ENCODE results near the gene ZC2HC1C.

DNA sequence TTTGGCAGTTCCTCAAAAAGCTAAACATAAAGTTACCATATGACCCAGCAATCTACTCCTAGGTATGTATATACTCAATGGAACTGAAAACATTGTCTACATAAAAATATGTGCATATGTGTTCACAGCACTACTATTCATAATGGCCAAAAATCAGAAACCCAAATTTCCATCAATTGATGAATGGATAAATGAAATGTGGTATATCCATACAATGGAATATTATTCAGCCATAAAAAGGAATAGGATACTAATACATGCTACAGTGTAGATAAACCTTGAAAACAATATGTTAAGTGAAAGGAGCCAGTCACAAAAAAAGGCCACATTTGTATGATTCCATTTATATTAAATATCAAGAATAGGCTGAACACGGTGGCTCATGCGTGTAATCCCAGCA is 9.0 kb upstream of the ZC2HC1C start:
- TF ChIP-seq, protein P1, sequence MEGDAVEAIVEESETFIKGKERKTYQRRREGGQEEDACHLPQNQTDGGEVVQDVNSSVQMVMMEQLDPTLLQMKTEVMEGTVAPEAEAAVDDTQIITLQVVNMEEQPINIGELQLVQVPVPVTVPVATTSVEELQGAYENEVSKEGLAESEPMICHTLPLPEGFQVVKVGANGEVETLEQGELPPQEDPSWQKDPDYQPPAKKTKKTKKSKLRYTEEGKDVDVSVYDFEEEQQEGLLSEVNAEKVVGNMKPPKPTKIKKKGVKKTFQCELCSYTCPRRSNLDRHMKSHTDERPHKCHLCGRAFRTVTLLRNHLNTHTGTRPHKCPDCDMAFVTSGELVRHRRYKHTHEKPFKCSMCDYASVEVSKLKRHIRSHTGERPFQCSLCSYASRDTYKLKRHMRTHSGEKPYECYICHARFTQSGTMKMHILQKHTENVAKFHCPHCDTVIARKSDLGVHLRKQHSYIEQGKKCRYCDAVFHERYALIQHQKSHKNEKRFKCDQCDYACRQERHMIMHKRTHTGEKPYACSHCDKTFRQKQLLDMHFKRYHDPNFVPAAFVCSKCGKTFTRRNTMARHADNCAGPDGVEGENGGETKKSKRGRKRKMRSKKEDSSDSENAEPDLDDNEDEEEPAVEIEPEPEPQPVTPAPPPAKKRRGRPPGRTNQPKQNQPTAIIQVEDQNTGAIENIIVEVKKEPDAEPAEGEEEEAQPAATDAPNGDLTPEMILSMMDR (IDR thresholded peaks at IDR 0.05; ENCODE audit: poor library complexity): no peak
- no peak for TF ChIP-seq EZH2 (IDR thresholded peaks at IDR 0.05; ENCODE audit: borderline replicate concordance)

Measured in hepatocyte (in vitro differentiated cells).